ENCODE measurements around the gene ACOXL. TPM values are rescaled to one million over a fixed set of nuclear protein-coding genes. Genes with fewer than 3 reads are reported as not detected.

ACOXL gene
- total and polyA plus RNA-seq, 2 of the 8 experiments (the other 6 are each of a cell fraction or from before 2014, with no cell fraction given): 11.4 to 20.6 TPM

DNA sequence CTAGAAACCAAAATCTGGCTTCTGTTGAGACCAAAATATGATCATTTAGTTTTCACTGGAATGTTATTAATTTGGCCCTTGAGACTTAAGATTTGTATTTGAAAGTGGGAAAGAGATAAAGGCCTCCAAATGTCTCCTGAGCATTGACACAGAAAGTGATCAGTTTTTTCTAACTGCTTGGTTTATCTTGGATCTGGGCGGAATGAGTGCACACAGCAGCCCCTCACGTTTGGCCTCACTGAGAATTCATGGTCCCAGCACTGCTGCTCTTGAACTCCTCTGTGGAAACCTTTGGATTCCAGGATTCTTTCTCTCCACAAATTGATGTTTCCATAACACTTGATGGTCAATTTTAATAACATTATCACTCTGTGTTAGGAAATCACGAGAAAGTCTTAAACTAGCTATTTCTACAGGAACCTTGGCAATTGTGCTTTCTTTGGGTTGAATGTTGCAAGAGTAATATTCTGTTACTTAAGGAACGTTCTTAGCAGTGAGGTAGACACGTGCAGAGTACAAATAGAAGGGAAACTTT, 208.1 kb downstream of the ACOXL start (continued):
- TF ChIP-seq, protein P1, sequence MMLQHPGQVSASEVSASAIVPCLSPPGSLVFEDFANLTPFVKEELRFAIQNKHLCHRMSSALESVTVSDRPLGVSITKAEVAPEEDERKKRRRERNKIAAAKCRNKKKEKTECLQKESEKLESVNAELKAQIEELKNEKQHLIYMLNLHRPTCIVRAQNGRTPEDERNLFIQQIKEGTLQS (IDR thresholded peaks at IDR 0.05; ENCODE audit: insufficient read depth, low read depth, low read length): no peak
- TF ChIP-seq BRCA1 (IDR thresholded peaks at IDR 0.05; ENCODE audit: low read depth, low read length) (no peak), KDM1A (IDR thresholded peaks at IDR 0.05; ENCODE audit: borderline replicate concordance, low read length) (no peak), POLR2AphosphoS5 (IDR thresholded peaks at IDR 0.05; ENCODE audit: low read depth, low read length) (no peak), POLR2A (IDR thresholded peaks at IDR 0.05; ENCODE audit: control extremely low read depth in 1 of 2, low read depth in 2 of 2, low read length in 2 of 2) (no peak)
